ENCODE data around the gene ADGRV1. TPM values are rescaled to one million over a fixed set of nuclear protein-coding genes. Genes with fewer than 3 reads are reported as not detected.

Gene ADGRV1
- total and polyA plus RNA-seq, 9 of the 15 experiments (the other 6 are each of a cell fraction or from before 2014, with no cell fraction given), result 21.7 to 156 (median 58.2) TPM

DNA sequence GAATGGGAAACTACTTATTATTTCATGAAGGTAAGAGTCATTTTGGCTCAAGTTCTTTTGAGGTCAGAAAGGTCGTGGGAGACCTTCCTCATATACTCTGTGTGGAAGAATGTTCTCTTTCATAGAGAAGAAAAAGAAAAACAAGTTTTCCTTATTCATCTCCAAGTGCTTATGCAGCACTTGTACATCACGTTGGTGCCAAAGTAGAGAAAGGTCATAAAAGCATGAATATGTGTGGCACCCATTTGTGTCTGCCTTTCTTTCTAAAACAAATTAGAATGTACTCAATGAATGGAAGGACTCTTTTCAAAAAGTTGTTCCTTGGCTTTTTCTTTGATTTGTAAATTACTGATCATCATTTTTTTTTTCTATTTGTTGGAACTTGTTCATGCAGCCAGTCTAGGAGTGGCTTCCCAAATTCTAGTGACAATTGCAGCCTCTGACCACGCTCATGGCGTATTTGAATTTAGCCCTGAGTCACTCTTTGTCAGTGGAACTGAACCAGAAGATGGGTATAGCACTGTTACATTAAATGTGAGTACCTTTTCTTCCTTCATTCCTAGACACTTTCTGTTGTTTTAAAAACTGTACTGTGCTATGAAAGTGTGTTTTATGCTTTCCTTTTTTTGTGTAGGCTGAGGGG lies 122.4 kb downstream of the ADGRV1 start (continued):
- TF ChIP-seq KLF13 (tag; IDR thresholded peaks at IDR 0.05; ENCODE audit: borderline replicate concordance, low read depth), result no peak

DNA sequence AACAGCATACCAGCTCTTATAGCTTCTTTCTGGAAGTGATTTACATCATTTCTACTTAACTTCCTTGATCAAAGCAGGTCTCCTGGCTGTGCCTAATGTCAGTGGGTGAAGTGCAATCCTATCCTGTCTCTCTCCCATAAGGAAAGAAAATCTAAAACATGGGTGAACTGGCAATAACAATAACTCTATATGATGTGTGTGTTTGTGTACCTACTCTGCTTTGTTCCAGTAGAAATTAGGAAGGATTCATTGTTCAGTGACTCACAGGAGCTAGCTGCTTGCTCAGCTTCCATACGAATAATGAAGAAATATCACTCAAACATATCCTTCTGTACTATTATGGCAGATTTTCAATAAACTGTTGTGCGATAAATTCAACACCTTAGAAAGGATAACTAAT lies 123.7 kb downstream of the ADGRV1 start:
- H3K27me3 ChIP-seq (ENCODE audit: control insufficient read depth in 2 of 2, insufficient read depth in 2 of 2, low read length in 2 of 2), result no peaks in the 10 kb centered on the region
- in situ Hi-C loops (cut with MboI) (no loop called here), intact Hi-C loops (cut with micrococcal nuclease) (no loop called here)
- ChIA-PET POLR2A (interaction anchor here (1.7 kb wide), 1 partner anchor 8 kb away, joined by 4 read pairs; no protein-coding TSS in a partner anchor), CTCF (ENCODE audit: low intra/inter-chr PET ratio) (no interaction called here)
- no peak overlapping the region for H3K27ac ChIP-seq (ENCODE audit: extremely low read depth, low read depth, low read length)
- no peak overlapping the region for H2AFZ ChIP-seq (ENCODE audit: low read depth, low read length)
- no peak for FAIRE-seq
- DNase-seq (ENCODE audit: extremely low read depth in 1 of 4, low spot score in 3 of 4), result no peak
- no TSS peak for BruUV-seq (replicated peaks)
- 94% methylated on average over 2 of the region's 2 CpGs for WGBS (ENCODE audit: insufficient coverage, low coverage, missing lambda C conversion rate)
- H3K4me2 ChIP-seq (ENCODE audit: insufficient read depth, low read length), result no peak overlapping the region
- no peak overlapping the region for H3K9ac ChIP-seq (ENCODE audit: insufficient read depth in 1 of 2, low read depth in 2 of 2, low read length in 2 of 2)
- H4K20me1 ChIP-seq (replicated peaks; ENCODE audit: control insufficient read depth, insufficient read depth, low read length), result no peaks in the 10 kb centered on the region
- H3K79me2 ChIP-seq (ENCODE audit: control insufficient read depth, insufficient read depth, low read length), result no peaks in the 10 kb centered on the region
- no peak overlapping the region for H3K4me3 ChIP-seq
- H3K36me3 ChIP-seq (ENCODE audit: control insufficient read depth, insufficient read depth, low read length), result peaks cover 73% of the 10 kb centered on the region
- ATAC-seq, result no peak
- H3K9me3 ChIP-seq (replicated peaks; ENCODE audit: control insufficient read depth, insufficient read depth, low read depth, low read length), result peaks cover 2% of the 10 kb centered on the region; the same call in 1 of the 2 replicates
- no peaks in the 10 kb centered on the region for H3K4me1 ChIP-seq (replicated peaks in 1 of 2; ENCODE audit: control insufficient read depth in 2 of 2, insufficient read depth in 2 of 2, low read length in 2 of 2)
- no peaks in the 10 kb centered on the region for H3K9me1 ChIP-seq (ENCODE audit: control insufficient read depth, insufficient read depth, low read length)
- TF ChIP-seq CBFA2T2 (conservative IDR thresholded peaks at IDR 0.05) (no peak), ZNF232 (CRISPR knock-in tag; IDR thresholded peaks at IDR 0.05) (no peak), ZNF124 (CRISPR knock-in tag; IDR thresholded peaks at IDR 0.05) (no peak), NFIX (CRISPR knock-in tag; IDR thresholded peaks at IDR 0.05; ENCODE audit: low read depth) (no peak), MBD2 (IDR thresholded peaks at IDR 0.05; ENCODE audit: borderline replicate concordance, low read depth) (no peak), RB1 (IDR thresholded peaks at IDR 0.05; ENCODE audit: low read depth) (no peak), CCNT2 (IDR thresholded peaks at IDR 0.05; ENCODE audit: borderline replicate concordance, extremely low read depth, insufficient read length, low read depth, low read length) (no peak), JUND (IDR thresholded peaks at IDR 0.05; ENCODE audit: borderline replicate concordance, low read depth, low read length) (no peak), JUND (tag; IDR thresholded peaks at IDR 0.05; ENCODE audit: borderline replicate concordance, low read depth, low read length) (no peak), RBM34 (IDR thresholded peaks at IDR 0.05; ENCODE audit: borderline replicate concordance, insufficient read depth, low read length) (no peak), ETS2 (tag; IDR thresholded peaks at IDR 0.05; ENCODE audit: borderline replicate concordance, poor library complexity, severe bottlenecking) (no peak), MBD1 (CRISPR knock-in tag; IDR thresholded peaks at IDR 0.05) (no peak)
- TF ChIP-seq, protein P1, sequence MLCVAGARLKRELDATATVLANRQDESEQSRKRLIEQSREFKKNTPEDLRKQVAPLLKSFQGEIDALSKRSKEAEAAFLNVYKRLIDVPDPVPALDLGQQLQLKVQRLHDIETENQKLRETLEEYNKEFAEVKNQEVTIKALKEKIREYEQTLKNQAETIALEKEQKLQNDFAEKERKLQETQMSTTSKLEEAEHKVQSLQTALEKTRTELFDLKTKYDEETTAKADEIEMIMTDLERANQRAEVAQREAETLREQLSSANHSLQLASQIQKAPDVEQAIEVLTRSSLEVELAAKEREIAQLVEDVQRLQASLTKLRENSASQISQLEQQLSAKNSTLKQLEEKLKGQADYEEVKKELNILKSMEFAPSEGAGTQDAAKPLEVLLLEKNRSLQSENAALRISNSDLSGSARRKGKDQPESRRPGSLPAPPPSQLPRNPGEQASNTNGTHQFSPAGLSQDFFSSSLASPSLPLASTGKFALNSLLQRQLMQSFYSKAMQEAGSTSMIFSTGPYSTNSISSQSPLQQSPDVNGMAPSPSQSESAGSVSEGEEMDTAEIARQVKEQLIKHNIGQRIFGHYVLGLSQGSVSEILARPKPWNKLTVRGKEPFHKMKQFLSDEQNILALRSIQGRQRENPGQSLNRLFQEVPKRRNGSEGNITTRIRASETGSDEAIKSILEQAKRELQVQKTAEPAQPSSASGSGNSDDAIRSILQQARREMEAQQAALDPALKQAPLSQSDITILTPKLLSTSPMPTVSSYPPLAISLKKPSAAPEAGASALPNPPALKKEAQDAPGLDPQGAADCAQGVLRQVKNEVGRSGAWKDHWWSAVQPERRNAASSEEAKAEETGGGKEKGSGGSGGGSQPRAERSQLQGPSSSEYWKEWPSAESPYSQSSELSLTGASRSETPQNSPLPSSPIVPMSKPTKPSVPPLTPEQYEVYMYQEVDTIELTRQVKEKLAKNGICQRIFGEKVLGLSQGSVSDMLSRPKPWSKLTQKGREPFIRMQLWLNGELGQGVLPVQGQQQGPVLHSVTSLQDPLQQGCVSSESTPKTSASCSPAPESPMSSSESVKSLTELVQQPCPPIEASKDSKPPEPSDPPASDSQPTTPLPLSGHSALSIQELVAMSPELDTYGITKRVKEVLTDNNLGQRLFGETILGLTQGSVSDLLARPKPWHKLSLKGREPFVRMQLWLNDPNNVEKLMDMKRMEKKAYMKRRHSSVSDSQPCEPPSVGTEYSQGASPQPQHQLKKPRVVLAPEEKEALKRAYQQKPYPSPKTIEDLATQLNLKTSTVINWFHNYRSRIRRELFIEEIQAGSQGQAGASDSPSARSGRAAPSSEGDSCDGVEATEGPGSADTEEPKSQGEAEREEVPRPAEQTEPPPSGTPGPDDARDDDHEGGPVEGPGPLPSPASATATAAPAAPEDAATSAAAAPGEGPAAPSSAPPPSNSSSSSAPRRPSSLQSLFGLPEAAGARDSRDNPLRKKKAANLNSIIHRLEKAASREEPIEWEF (CRISPR knock-in tag; IDR thresholded peaks at IDR 0.05), result no peak

Data from K562 (cell line).